GM18867 (cell line): ENCODE data around the gene ARRB1.
"Not testable (repeated sequence)": the region's sequence is repeated elsewhere in the genome, so short reads cannot be mapped to it uniquely, and the experiment has no call there.

Source experiments
- ATAC-seq: cut with Tn5 transposase; IDR thresholded peaks from one replicate; pipeline ENCODE4 v1.9.1; 2021; ENCODE audit warnings: mild to moderate bottlenecking, moderate library complexity; ENCODE audit not compliant: unreplicated experiment

ARRB1 gene

GRCh38 chr11:75277991-75278790 is 73.3 kb downstream of the ARRB1 start:
- no peak for ATAC-seq

- ATAC-seq, result no peak
Measured at GRCh38 chr11:75277211-75277805, 74.2 kb downstream of the ARRB1 start.

DNA sequence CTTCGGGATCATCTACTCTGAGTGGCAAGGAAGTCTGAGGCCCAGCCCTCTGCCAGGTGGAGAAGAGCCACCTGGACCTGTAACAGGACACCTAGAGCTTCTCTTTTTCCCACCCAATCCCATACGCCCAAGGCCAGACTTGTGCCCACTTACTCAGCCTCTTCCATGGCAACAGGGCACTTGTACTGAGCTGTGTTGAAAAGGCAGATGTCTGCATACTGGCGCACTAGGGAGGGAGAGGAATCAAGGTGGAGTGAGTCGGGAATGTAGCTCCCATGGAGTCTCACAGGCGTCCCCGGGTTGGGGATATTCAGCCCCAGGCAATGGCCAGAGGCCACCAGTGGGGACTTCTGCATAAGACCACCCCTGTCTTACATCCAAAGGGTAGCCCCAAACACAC is 74.8 kb downstream of the ARRB1 start:
- ATAC-seq, result no peak

- no peak for ATAC-seq
Measured at GRCh38 chr11:75276186-75276585, 75.3 kb downstream of the ARRB1 start.

GRCh38 chr11:75275581-75275980 is 75.9 kb downstream of the ARRB1 start:
- no peak for ATAC-seq

- not testable (repeated sequence) for ATAC-seq
Measured at GRCh38 chr11:75274716-75275115, 76.7 kb downstream of the ARRB1 start.

DNA sequence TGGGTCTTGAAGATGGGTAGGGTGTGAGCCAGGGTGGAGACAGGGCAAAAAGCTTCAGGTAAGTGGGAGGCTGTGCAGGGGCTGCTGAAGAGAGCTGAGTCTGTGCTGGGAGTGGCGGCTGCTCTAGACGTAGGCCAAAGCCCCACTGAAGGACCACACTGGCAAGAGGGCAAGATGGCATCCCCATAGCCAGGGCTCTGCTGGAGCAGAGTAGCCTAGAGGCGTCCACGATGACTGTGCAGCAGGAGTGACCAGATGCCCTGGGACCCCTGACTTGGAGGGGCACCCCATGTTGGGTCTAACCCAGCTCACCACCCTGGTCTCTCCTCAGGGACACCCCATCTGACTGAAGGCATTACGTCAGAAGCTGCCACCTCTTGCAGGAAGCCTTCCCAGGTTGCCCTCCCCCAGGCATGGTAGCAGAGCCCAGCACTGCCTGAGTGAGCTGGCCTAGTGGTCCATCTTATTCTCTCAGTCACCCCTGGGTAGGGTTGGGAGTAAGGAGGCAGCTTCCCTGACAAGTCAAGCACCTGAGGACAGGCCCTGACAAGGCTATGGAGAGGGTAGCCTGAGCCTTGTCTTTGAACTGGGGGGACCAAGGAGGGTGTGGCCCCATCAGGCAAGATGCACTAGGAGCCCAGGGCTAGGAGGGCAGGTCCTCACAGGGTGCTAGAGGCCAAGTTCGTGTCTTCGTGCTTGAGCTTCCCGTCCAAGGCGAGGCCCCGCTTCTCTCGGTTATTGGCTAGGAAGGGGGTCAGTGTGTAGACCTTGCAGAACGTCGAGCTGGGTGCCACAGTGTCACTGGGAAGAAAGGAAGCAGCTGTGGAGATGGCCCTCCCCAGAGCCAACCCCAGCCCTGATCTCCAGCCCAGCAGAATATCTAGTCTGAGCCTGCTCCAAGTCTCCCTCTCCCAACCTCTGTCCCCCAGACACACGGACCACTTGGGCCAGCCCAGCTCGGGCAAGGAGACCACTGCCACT is 77.8 kb downstream of the ARRB1 start:
- no peak for ATAC-seq

GRCh38 chr11:75272821-75273301 is 78.6 kb downstream of the ARRB1 start:
- ATAC-seq, result no peak

GRCh38 chr11:75272391-75272790 is 79.1 kb downstream of the ARRB1 start:
- ATAC-seq, result no peak

DNA sequence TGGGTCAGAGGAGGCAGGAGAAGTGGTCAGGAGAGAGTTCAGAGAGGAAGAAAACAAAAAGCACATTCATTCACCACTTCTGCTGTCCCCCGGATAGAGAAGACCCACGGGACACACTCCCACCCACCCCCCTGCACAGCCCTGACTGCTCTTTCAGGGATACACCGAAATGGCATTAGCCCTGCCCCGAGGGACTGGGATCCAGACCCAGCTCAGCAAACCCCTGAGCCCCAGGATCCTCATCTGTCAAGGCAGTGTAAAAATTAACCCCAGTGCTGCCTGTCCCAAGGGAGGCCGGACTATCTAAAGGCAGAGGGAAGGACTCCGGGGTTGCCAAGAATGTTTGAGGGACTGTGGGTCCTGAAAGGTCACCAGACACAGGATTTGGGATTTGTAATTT is 79.7 kb downstream of the ARRB1 start:
- ATAC-seq, result no peak

DNA sequence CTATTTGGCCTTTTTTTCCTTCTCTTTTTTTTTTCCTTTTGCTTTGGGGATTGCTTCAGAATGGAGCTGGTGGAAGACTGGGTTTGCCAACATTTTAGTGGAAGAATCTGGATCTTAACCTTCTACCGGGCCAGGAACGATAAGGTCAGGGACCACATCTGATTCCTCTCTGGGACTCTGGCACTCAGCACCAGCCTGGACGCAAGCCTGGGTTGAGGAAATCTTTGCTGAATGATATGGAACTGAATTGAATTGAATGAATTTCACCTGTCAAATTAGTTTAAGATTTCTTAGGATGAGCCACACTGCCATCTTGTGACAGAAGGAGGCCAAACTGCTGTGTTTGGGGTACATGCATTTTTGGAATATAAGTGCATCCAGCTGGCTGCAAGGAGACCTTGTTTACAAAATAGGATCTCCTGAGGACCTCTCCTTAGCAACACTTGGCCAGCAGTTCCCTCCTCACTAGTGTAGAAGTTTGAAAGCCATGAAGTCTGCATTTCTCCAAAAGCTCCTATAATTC is 80.5 kb downstream of the ARRB1 start:
- ATAC-seq, result no peak

- ATAC-seq, result no peak
Measured at GRCh38 chr11:75269896-75270295, 81.6 kb downstream of the ARRB1 start.

DNA sequence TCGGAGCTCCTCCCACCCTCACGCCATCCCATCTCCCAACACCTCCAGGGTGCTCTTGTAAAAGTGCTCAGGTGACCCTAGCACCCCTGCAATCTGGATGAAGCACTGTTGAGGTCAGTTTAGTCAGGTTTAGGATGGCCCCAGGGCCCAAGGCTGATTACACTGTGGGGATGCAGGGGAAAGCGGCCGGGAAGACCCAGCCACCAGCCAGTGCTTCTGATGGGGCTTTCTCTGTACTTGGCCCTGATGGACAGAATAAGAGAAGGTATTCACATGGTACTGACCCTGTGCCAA is 82.1 kb downstream of the ARRB1 start:
- no peak for ATAC-seq

GRCh38 chr11:75268626-75269366 is 82.7 kb downstream of the ARRB1 start:
- no peak for ATAC-seq

DNA sequence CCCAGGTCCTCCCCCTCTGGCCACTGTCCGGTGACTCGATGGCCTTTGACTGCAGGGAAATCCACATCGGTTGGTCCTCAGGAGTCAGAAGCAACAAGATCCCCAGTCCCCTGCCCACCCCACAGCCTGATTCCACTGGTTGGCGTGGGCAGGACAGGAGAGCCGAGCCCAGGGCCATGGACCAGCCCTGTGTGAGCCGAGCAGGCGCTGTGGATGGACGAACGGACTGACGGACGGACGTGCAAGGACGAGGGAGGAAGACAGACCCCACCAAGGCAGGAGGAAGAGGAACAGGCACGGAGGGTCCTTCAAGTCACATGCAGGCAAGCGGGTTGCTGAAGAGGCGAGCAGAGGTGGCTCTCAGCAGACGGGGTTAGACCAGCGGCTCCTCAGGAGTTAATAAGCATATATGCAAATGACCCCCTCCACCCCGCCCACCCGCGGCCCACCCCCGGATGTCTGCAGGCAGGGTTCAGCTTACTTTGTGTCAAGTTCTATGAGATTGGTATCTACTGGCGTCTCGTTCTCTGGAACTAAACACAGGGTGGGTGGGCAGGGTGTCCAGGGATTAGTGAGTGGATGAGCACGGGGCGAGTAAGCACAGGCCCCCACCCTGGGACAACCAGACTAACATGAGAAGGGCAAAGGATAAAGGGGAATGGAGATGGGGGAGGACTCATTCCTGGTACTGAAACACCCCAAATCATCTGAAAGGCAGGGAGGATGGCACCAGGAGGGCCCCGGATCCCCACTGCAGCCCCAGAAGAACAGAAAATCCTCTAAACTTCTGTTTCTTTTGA is 84.1 kb downstream of the ARRB1 start:
- no peak for ATAC-seq

- ATAC-seq, result no peak
Measured at GRCh38 chr11:75265851-75266531, 85.5 kb downstream of the ARRB1 start.

GRCh38 chr11:75264971-75265370 is 86.5 kb downstream of the ARRB1 start:
- no peak for ATAC-seq

- ATAC-seq, result no peak
Measured at GRCh38 chr11:75264356-75264755, 87.1 kb downstream of the ARRB1 start.

- ATAC-seq, result no peak
Measured at GRCh38 chr11:75263944-75264349, 87.5 kb downstream of the ARRB1 start.
